IPS DF 4.7 (cell line): Measurements from ENCODE around the gene MMP19.
"Not testable (repeated sequence)": the region's sequence is repeated elsewhere in the genome, so short reads cannot be mapped to it uniquely, and the experiment has no call there.

ENCODE experiments used
- DNase-seq: peaks from one replicate; pipeline ENCODE4 v3.0.0-alpha.2; 2013; ENCODE audit warnings: low spot score; ENCODE audit errors: extremely low read depth

MMP19 gene

GRCh38 chr12:55844961-55845360, 2.2 kb upstream of the MMP19 start:
- no peak for DNase-seq

GRCh38 chr12:55843431-55843830, 695 bp upstream of the MMP19 start:
- no peak for DNase-seq

- no peak for DNase-seq
Measured at GRCh38 chr12:55840581-55841351, 2.0 kb downstream of the MMP19 start.

GRCh38 chr12:55839345-55840140, 3.2 kb downstream of the MMP19 start:
- DNase-seq: no peak

- no peak for DNase-seq
Measured at GRCh38 chr12:55838361-55838760, 4.4 kb downstream of the MMP19 start.

GRCh38 chr12:55834400-55834799, 8.3 kb downstream of the MMP19 start:
- DNase-seq: not testable (repeated sequence)

GRCh38 chr12:55833056-55833455, 9.7 kb downstream of the MMP19 start:
- no peak for DNase-seq

- DNase-seq: no peak
Measured at GRCh38 chr12:55831447-55831815, 11.3 kb downstream of the MMP19 start.

- no peak for DNase-seq
Measured at GRCh38 chr12:55830601-55831446, 11.9 kb downstream of the MMP19 start.

- no peak for DNase-seq
Measured at GRCh38 chr12:55829967-55830600, 12.7 kb downstream of the MMP19 start.

GRCh38 chr12:55828357-55828756, 14.4 kb downstream of the MMP19 start:
- DNase-seq: no peak

GRCh38 chr12:55827806-55828205, 14.9 kb downstream of the MMP19 start:
- no peak for DNase-seq

GRCh38 chr12:55824726-55825125, 18.0 kb downstream of the MMP19 start:
- DNase-seq: no peak

- DNase-seq: no peak
Measured at GRCh38 chr12:55823419-55823818, 19.3 kb downstream of the MMP19 start.

- no peak for DNase-seq
Measured at GRCh38 chr12:55822228-55822627, 20.5 kb downstream of the MMP19 start.

- no peak for DNase-seq
Measured at GRCh38 chr12:55820679-55821078, 22.1 kb downstream of the MMP19 start.

GRCh38 chr12:55818886-55819285, 23.9 kb downstream of the MMP19 start:
- no peak for DNase-seq

- no peak for DNase-seq
Measured at GRCh38 chr12:55818140-55818728, 24.5 kb downstream of the MMP19 start.

- peak; percentile 100 for DNase-seq
Measured at GRCh38 chr12:55817345-55818139, 25.2 kb downstream of the MMP19 start, which contains the start of the genes ORMDL2 and SARNP. Gene ORMDL2 (plus strand): TSS chr12:55818041. CDS start chr12:55819000, 959 bp downstream. Gene SARNP (minus strand): TSS chr12:55817724. CDS start chr12:55817701, 23 bp downstream.

GRCh38 chr12:55816881-55817344, 25.8 kb downstream of the MMP19 start:
- no peak for DNase-seq
